GM19238 (cell line): ENCODE measurements around the gene SNX18.
"Not testable (repeated sequence)": the region's sequence is repeated elsewhere in the genome, so short reads cannot be mapped to it uniquely, and the experiment has no call there.

Source experiments
- DNase-seq: peaks from one replicate; pipeline ENCODE4 v3.0.0; 2011; ENCODE audit warnings: low spot score; ENCODE audit not compliant: insufficient read length

Gene SNX18, protein sequence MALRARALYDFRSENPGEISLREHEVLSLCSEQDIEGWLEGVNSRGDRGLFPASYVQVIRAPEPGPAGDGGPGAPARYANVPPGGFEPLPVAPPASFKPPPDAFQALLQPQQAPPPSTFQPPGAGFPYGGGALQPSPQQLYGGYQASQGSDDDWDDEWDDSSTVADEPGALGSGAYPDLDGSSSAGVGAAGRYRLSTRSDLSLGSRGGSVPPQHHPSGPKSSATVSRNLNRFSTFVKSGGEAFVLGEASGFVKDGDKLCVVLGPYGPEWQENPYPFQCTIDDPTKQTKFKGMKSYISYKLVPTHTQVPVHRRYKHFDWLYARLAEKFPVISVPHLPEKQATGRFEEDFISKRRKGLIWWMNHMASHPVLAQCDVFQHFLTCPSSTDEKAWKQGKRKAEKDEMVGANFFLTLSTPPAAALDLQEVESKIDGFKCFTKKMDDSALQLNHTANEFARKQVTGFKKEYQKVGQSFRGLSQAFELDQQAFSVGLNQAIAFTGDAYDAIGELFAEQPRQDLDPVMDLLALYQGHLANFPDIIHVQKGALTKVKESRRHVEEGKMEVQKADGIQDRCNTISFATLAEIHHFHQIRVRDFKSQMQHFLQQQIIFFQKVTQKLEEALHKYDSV

DNA sequence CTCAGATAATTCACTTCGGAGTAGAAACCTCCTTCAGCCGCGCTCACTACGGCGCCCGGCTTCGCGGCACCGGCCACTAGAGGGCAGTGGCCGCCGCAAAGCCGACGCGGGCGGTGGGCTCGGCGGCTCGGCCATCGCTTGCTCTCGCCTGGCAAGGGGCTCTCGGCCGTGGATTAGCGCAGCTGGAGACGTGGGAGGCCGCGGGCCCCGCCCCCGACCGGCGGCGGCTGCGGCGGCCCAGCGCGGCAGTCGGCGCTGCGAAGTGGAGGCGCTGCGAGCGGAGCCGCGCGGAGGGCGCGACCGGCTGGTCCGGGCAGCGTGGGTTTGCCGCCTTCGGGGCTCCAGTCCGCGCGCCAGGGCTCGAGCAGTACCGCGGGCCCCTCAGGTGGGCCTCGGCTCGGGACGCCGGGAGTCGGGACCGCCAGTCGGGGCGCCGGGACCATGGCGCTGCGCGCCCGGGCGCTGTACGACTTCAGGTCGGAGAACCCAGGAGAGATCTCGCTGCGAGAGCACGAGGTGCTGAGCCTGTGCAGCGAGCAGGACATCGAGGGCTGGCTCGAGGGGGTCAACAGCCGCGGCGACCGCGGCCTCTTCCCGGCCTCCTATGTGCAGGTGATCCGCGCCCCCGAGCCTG, at the start of gene SNX18:
Gene SNX18, plus strand, starts transcription at position 248 of the 634 bp plus-strand sequence. Its CDS starts 194 bp downstream, at position 442.
- DNase-seq: peak; percentile 81

DNA sequence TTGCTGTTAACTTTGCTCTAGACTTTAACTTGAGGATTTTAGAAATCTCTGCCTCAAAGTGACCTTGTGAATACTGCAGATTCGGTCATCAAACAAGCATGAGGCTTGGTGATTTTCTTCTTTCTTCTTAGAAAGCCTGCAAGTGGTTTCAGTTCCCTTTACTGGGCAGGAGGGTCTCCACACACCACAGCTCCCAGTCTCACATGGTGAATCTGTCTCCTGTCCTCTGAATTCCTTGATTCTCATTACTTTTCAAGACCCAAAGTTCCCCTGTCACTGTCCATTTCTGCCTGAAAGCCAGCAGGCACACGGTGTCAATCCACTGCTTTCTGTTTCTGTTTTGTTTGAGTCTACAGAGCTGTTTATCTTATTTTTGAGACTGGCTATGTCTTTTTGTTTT, 47.9 kb upstream of the SNX18 start:
- DNase-seq: peak; percentile 16

DNA sequence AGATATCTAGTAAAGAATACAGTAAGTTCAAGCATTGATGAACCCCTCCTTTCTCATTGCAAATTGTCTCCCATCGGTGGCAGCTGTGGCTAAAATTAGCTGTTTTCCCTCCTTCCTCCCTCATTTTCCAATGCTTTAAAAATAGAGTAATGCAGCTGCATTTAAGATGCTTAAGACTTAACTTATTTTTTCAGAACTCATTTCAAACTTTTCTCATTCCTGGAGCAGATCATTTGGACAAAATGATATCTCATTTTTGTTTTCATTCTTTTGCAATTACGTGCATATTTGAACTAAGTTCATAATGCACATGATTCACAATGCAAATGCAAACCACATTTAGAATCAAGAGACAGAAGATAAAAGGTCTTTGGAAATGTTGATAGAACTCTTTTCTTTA, 47.4 kb upstream of the SNX18 start:
- no peak for DNase-seq

DNA sequence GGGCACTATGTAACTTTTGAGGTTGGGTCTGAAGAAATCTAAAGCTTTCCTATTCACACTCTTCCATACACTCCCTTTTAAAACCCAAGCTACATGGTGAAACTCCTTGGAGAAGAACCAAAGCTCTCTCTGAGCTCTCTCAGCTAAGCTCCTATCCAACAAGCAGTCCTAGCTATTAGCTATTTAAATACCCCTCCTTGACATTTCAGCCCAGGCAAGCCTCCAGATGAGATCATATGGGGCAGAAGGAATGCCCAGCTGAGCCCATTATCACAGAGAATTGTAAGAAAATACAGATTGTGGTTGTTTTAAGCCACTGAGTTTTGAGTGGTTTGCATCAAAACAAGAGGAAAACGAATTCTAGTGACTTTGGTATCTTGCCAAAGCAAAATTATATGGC, 46.9 kb upstream of the SNX18 start:
- no peak for DNase-seq

DNA sequence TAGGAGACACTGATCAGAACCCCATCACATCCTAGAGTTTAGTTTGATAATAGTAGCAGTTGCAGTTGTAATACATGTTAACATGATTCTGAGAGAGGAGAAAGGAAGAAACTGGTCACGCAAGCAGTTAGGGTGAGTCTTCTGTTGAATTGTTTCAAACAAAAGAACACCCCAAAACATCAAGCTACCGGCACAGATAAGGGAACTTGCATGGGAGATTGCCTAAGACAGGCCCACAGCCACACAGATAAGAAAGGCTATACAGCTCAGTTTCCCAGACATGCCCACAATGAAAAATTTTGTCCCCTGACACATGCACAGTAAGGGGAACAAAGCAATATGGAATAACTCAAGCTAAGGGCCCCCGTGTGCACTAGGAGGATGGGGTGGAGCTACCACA, 46.2 kb upstream of the SNX18 start:
- DNase-seq: no peak

DNA sequence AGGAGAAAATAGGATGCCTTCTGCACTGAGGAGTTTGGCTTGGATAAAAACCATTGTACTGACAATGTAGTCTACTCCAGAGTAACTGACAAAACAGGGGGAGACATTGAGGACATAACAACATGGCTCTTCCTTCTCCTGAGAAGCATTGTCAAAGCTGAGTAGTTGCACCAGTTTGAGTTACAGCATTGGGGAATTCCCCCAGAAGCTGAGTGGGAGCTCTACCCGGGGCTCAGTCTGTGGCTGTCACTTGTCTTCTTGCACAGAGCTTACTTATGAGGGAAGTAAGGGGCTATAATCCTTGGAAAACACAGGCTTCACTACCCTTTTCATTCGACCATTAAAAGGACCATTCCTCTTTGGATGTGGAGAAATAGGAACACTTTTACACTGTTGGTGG, 40.9 kb upstream of the SNX18 start:
- no peak for DNase-seq

DNA sequence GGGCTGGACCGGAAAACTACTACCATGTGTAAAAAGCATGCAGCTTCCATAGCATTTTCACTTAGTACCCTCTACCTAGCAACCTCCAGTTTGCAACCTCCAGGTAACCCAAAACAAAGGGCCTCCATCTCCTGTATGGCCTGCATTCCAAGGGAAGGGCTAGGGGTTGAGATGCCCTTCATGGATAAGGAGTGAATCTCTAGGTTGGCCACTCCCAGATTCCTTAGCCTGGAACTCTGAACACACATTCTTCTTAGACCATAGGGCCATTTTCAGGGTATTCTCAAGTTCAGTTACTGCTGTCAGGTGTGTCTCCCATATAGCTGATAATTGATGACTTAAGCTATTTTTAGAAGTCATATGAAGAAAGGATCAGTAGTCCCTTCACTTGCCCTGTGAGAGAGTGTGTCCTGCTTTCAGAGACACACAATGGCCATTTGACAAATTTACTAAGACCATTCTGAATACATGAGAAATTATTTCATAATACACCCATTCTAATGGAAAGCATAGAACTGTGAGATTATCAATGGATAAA, 39.5 kb upstream of the SNX18 start:
- DNase-seq: no peak

DNA sequence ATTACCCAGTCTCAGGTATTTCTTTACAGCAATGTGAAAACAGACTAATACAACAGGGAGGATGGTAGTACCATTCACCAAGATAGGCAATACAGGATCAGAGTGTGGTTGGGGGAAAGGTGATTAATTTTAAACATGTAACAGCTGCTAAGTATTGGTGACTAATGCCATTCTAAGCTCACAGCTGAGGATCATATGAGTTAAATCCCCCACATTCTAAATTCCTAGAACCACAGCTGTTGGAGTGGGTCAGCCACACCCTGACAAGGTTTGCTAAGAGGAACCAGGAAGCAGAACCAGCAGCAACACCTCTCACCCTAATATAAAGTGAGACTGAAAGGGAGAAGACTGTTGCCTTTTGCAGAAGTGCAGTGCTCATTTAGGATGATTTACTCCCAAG, 37.3 kb upstream of the SNX18 start:
- no peak for DNase-seq

DNA sequence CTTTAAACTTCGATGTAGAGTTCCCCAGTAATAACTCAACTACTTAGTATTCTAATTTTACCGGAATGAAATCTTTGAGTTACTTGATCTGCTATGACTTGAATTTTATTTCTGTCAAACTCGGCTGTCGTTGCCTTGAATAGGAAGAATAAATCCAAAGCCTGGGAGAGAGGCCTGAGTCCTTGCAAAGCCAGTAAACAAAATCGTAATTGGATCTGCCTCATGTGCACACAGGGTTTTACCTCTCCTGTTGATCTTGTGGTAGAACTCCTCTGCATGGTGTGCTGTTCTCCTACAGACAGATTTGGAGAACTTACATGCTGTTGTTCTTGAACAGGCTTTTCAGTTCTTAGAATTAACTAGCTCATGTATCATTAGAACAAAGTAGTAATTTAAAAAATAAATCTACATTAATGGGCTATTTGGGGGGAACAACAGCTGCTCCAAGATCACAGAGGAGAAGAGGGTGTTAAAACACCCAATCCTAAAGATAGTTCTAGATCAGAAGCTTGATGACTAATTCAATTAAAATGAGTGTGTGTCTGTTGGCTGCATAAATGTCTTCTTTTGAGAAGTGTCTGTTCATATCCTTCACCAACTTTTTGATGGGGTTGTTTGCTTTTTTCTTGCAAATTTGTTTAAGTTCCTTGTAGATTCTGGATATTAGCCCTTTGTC, 33.2 kb upstream of the SNX18 start:
- no peak for DNase-seq

DNA sequence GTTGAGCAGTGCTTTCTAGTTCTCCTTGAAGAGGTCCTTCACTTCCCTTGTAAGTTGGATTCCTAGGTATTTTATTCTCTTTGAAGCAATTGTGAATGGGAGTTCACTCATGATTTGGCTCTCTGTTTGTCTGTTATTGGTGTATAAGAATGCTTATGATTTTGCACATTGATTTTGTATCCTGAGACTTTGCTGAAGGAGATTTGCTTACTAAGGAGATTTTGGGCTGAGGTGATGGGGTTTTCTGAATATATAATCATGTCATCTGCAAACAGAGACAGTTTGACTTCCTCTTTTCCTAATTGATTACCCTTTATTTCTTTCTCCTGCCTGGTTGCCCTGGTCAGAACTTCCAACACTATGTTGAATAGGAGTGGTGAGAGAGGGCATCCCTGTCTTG, 31.9 kb upstream of the SNX18 start:
- not testable (repeated sequence) for DNase-seq

DNA sequence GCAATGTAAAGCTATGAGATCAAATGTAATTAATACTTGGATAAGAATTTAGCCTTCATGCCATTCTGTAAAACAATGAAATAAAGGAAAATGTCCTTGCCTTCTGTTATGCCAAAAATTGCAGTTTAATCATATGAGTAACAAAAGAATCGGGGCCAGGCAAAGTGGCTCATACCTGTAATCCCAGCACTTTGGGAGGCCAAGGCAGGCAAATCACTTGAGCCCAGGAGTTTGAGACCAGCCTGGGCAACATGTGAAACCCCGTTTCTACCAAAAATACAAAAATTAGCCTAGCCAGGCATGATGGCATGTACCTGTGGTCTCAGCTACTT, 27.9 kb upstream of the SNX18 start:
- DNase-seq: not testable (repeated sequence)

DNA sequence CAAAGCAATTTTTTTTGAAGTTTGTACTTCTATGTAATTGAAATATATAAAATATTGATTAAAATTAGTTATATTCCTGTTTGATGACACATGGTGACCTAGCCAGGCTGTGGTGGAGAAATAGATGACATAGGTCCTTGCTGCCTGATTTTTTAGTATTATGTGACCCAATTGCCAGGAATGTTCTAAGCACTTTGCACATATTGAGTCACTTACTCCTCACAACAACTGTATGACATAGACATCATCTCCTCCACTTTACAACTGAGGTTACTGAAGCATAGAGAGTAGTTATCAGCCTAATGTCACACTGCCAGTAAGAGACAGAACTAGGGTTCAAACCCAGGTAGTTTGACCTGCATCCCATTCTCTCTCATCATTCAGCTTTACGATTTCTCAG, 26.2 kb upstream of the SNX18 start:
- no peak for DNase-seq

DNA sequence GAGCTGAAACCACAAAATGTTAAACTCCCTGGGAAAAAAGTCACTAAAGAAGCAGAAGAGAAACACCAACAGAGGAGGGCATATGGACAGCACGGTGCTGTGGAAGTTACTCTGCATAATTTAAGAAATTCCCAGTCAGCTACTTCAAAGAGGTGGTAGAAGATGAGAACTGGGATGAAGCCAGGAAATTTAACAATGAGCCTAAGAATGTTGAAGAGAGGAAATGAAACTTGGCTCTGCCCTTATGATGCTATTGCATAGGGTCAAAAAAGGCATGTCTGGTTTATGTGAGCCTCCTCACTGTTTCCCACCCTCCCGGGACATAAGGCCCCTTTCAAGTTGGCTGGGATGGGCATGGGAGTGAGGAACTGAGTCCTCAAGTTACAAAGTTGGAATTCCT, 25.4 kb upstream of the SNX18 start:
- no peak for DNase-seq

DNA sequence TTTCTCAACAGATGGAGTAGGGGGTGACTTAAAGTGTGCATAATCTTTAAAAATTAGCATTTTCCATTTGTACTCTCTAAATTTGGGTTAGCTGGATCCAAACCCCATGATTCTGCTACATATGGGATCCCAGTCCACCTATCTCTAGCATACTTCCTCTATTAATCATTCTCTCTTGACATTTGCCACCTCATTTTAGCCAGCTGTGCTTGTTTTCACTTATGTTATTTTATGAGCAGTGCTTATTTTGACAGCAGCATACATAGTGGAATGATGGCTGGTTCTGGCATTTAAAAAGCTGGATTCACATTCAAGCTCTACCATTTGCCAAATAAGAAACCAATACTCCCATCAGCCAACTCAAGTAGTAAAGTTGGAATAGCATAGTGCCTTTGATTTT, 22.5 kb upstream of the SNX18 start:
- no peak for DNase-seq

DNA sequence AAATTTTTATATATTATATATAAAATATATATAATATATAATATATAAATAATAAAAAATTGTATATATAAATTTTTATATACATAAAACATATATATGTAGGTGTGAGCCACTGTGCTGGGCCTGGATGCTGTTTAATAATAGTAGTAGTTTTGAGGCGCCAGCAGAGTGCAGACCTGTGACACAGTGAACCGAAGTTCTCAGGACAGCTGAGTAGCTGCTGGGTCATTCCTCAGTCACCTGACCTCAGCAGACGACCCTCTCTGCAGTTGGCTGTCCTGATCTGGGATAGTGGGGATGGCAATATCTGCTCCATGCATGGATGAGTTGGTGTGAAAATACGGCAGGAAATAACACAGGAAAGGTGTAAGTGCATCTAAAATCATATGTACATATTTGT, 3.3 kb upstream of the SNX18 start:
- DNase-seq: no peak

DNA sequence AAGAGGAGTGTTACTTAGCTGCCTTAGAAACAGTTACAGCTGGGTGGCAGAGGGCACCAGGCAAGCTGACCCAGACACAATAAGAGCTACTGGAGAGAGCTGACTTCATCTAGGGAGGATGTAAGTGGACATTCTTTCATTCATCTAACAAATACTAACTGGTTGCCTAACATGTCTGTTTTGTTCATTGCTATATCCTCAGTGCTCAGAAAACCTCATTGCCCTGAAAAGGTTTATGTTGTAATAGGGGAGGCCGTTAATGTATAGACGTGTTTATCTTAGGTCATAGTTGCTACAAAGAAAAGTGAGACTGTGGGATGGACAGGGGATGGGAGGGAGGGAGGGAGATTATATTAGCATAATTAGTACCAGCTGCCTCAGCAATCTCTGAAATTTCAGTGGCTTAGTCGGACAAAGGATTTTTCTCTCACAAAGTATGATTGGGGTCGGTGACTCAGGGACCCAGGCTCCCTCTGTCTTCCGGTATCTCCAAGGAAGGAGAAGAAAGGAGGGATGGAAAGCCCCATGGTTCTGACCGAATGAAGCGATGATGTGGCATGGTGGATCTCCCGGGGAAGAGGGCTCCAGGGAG, 2.6 kb upstream of the SNX18 start:
- no peak for DNase-seq

DNA sequence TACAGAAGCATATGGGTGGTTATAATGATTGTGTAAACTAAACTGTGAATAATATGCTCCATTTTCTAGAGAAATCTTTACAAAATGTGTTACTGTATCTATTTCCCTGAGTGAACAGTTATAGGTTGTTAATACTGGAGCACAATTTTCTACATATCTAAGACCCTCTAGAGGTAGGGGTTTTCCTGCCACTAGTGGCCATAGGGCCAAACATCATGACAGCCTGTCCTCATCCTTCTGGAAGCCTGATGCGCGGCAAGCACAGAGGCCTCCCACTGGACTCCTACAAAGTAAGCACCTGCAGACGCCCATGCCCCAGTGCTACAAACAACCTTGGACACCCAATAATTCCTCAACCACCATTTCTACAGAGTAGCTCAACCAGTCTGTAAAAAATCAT, 1.9 kb upstream of the SNX18 start:
- no peak for DNase-seq

DNA sequence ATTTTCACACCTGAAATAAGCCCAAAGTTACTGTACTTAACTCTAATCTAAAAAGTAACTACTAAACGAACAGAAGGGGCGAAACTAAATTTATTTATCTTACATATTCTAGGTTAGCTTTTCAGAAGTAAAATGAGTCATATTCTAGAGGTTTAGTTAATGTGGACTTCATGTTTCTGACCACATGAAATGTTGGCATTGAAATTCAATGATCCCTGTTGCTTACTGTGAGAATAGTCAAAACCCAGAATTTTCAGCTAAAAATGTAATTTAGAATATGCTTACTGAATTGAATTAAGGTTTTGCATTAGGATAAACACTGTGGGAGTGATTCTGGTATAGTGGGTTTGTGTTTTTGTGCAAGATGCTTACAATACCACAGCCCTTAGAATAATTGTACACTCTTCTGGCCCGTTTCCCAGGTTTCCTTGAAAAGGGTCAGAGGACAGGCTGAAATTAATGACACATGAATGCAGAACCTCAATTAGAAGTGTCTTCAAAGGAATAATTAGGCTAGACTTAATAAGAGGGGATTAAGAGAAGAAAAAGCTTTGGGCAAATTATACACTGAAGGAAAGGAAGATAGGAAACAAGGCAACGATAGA, 1.4 kb upstream of the SNX18 start:
- no peak for DNase-seq

DNA sequence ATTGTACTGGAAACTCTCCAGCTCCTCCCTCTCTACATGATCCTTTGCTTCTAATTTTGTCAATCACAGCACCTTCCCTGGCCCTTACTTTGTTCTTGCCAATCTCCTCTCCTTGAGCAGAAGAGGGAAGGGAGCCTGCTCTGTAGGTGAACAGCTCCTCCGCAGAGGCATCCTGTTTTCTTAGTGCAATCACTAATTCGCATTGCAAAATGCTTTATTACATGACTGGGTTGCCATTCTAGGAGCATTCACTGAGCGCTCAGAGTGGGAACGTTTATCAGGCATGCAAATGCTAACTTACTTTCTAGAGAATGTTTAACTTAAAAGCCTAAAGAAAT, 416 bp upstream of the SNX18 start:
- DNase-seq: no peak

DNA sequence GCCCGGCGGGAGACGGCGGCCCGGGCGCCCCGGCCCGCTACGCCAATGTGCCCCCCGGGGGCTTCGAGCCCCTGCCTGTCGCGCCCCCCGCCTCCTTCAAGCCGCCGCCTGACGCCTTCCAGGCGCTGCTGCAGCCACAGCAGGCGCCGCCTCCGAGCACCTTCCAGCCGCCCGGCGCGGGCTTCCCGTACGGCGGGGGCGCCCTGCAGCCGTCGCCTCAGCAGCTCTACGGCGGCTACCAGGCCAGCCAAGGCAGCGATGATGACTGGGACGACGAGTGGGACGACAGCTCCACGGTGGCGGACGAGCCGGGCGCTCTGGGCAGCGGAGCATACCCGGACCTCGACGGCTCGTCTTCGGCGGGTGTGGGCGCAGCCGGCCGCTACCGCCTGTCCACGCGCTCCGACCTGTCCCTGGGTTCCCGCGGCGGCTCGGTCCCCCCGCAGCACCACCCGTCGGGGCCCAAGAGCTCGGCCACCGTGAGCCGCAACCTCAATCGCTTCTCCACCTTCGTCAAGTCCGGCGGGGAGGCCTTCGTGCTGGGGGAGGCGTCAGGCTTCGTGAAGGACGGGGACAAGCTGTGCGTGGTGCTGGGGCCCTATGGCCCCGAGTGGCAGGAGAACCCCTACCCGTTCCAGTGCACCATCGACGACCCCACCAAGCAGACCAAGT, 723 bp downstream of the SNX18 start:
- DNase-seq: peak; percentile 28
